ENCODE results near the gene IQCK. TPM values are rescaled to one million over a fixed set of nuclear protein-coding genes. Genes with fewer than 3 reads are reported as not detected.

IQCK gene
- total RNA-seq, 1 experiment from 2014 or later = 15.5 TPM

GRCh38 chr16:19854543-19854876 is 136.4 kb downstream of the IQCK start:
- BruUV-seq (replicated peaks) = no TSS peak
- intact Hi-C loops (cut with micrococcal nuclease; ENCODE audit: unreplicated experiment) = no loop called here

GRCh38 chr16:19856120-19856519 is 138.0 kb downstream of the IQCK start:
- no TSS peak for BruUV-seq (replicated peaks)
- DNase-seq (ENCODE audit: low read depth, low spot score) (no peak), ATAC-seq (no peak)
- in situ Hi-C loops (cut with HindIII; ENCODE audit: low pct_unique_long_range_greater_than_20kb, low sequenced_read_pairs) = no loop called here
- ChIA-PET POLR2A (no interaction called here), CTCF (no interaction called here)
- no peaks in the 10 kb centered on the region for H3K4me1 ChIP-seq (ENCODE audit: control insufficient read depth, insufficient read depth, low read length)
- H3K4me3 ChIP-seq (ENCODE audit: low read depth in 2 of 2, low read length in 2 of 2) = no peak overlapping the region
- no peaks in the 10 kb centered on the region for H3K9me3 ChIP-seq (ENCODE audit: control insufficient read depth, insufficient read depth, low read depth, low read length)
- no peak overlapping the region for H3K27ac ChIP-seq (ENCODE audit: low read length)
- no peaks in the 10 kb centered on the region for H3K27me3 ChIP-seq (ENCODE audit: control insufficient read depth, insufficient read depth, low read length)
- intact Hi-C loops (cut with micrococcal nuclease; ENCODE audit: unreplicated experiment) = no loop called here
- H3K36me3 ChIP-seq (ENCODE audit: control insufficient read depth, insufficient read depth, low read length) = no peaks in the 10 kb centered on the region
- TF ChIP-seq TCF7L2 (IDR thresholded peaks at IDR 0.05; ENCODE audit: low read depth, low read length) (no peak), POLR2AphosphoS5 (IDR thresholded peaks at IDR 0.05; ENCODE audit: low read depth, low read length) (no peak), SIN3A (IDR thresholded peaks at IDR 0.05; ENCODE audit: borderline replicate concordance, insufficient read depth, low read depth, low read length) (no peak)
- TF ChIP-seq, protein P1, sequence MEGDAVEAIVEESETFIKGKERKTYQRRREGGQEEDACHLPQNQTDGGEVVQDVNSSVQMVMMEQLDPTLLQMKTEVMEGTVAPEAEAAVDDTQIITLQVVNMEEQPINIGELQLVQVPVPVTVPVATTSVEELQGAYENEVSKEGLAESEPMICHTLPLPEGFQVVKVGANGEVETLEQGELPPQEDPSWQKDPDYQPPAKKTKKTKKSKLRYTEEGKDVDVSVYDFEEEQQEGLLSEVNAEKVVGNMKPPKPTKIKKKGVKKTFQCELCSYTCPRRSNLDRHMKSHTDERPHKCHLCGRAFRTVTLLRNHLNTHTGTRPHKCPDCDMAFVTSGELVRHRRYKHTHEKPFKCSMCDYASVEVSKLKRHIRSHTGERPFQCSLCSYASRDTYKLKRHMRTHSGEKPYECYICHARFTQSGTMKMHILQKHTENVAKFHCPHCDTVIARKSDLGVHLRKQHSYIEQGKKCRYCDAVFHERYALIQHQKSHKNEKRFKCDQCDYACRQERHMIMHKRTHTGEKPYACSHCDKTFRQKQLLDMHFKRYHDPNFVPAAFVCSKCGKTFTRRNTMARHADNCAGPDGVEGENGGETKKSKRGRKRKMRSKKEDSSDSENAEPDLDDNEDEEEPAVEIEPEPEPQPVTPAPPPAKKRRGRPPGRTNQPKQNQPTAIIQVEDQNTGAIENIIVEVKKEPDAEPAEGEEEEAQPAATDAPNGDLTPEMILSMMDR (IDR thresholded peaks at IDR 0.05) = no peak
- TF ChIP-seq, protein P2, sequence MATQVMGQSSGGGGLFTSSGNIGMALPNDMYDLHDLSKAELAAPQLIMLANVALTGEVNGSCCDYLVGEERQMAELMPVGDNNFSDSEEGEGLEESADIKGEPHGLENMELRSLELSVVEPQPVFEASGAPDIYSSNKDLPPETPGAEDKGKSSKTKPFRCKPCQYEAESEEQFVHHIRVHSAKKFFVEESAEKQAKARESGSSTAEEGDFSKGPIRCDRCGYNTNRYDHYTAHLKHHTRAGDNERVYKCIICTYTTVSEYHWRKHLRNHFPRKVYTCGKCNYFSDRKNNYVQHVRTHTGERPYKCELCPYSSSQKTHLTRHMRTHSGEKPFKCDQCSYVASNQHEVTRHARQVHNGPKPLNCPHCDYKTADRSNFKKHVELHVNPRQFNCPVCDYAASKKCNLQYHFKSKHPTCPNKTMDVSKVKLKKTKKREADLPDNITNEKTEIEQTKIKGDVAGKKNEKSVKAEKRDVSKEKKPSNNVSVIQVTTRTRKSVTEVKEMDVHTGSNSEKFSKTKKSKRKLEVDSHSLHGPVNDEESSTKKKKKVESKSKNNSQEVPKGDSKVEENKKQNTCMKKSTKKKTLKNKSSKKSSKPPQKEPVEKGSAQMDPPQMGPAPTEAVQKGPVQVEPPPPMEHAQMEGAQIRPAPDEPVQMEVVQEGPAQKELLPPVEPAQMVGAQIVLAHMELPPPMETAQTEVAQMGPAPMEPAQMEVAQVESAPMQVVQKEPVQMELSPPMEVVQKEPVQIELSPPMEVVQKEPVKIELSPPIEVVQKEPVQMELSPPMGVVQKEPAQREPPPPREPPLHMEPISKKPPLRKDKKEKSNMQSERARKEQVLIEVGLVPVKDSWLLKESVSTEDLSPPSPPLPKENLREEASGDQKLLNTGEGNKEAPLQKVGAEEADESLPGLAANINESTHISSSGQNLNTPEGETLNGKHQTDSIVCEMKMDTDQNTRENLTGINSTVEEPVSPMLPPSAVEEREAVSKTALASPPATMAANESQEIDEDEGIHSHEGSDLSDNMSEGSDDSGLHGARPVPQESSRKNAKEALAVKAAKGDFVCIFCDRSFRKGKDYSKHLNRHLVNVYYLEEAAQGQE (IDR thresholded peaks at IDR 0.05; ENCODE audit: insufficient read depth in 1 of 2, low read depth in 2 of 2, low read length in 1 of 2) = no peak

More at GRCh38 chr16:19854543-19854876, 136.4 kb downstream of the IQCK start:
- Histone ChIP-seq H3K4me3 (ENCODE audit: low read depth in 2 of 2, low read length in 2 of 2) (no peak overlapping the region), H3K36me3 (ENCODE audit: control insufficient read depth, insufficient read depth, low read length) (no peaks in the 10 kb centered on the region), H3K27me3 (ENCODE audit: control insufficient read depth, insufficient read depth, low read length) (no peaks in the 10 kb centered on the region), H3K4me1 (ENCODE audit: control insufficient read depth, insufficient read depth, low read length) (no peaks in the 10 kb centered on the region), H3K27ac (ENCODE audit: low read length) (no peak overlapping the region; the same call in 1 of the 2 replicates), H3K9me3 (ENCODE audit: control insufficient read depth, insufficient read depth, low read depth, low read length) (no peaks in the 10 kb centered on the region)
- ChIA-PET POLR2A (no interaction called here), CTCF (interaction anchor here (0.6 kb wide), 1 partner anchor 24 kb away, joined by 3 read pairs; no protein-coding TSS in a partner anchor)
- TF ChIP-seq SIN3A (IDR thresholded peaks at IDR 0.05; ENCODE audit: borderline replicate concordance, insufficient read depth, low read depth, low read length) (no peak), TCF7L2 (IDR thresholded peaks at IDR 0.05; ENCODE audit: low read depth, low read length) (no peak), POLR2AphosphoS5 (IDR thresholded peaks at IDR 0.05; ENCODE audit: low read depth, low read length) (no peak)
- TF ChIP-seq, protein P1 (IDR thresholded peaks at IDR 0.05) = no peak
- TF ChIP-seq, protein P2 (IDR thresholded peaks at IDR 0.05; ENCODE audit: insufficient read depth in 1 of 2, low read depth in 2 of 2, low read length in 1 of 2) = no peak
- DNase-seq (ENCODE audit: low read depth, low spot score) (no peak), ATAC-seq (no peak)
- in situ Hi-C loops (cut with HindIII; ENCODE audit: low pct_unique_long_range_greater_than_20kb, low sequenced_read_pairs) = no loop called here

Data from Panc1 (cell line).